ENCODE results near the gene COL5A2. TPM values are rescaled to one million over a fixed set of nuclear protein-coding genes. Genes with fewer than 3 reads are reported as not detected.
A peak's percentile ranks its signal among the peaks of the same experiment; 100 is the strongest.

The COL5A2 gene
- total RNA-seq, 1 donor from 2014 or later = 23.7 TPM

- no peaks in the 10 kb centered on the region for H3K4me1 Mint-ChIP-seq (ENCODE audit: low read depth, unreplicated experiment)
- TF ChIP-seq, protein P1, sequence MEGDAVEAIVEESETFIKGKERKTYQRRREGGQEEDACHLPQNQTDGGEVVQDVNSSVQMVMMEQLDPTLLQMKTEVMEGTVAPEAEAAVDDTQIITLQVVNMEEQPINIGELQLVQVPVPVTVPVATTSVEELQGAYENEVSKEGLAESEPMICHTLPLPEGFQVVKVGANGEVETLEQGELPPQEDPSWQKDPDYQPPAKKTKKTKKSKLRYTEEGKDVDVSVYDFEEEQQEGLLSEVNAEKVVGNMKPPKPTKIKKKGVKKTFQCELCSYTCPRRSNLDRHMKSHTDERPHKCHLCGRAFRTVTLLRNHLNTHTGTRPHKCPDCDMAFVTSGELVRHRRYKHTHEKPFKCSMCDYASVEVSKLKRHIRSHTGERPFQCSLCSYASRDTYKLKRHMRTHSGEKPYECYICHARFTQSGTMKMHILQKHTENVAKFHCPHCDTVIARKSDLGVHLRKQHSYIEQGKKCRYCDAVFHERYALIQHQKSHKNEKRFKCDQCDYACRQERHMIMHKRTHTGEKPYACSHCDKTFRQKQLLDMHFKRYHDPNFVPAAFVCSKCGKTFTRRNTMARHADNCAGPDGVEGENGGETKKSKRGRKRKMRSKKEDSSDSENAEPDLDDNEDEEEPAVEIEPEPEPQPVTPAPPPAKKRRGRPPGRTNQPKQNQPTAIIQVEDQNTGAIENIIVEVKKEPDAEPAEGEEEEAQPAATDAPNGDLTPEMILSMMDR (IDR thresholded peaks at IDR 0.05; ENCODE audit: partially characterized antibody, unreplicated experiment) = no peak
- no peak overlapping the region for H3K4me3 Mint-ChIP-seq (ENCODE audit: unreplicated experiment)
- H3K9me3 Mint-ChIP-seq (ENCODE audit: unreplicated experiment) = no peaks in the 10 kb centered on the region
- no peak for DNase-seq
- no peaks in the 10 kb centered on the region for H3K27me3 Mint-ChIP-seq (ENCODE audit: unreplicated experiment)
- H3K27ac Mint-ChIP-seq (ENCODE audit: unreplicated experiment) = no peak overlapping the region
- no peaks in the 10 kb centered on the region for H3K36me3 Mint-ChIP-seq (ENCODE audit: unreplicated experiment)
Measured at GRCh38 chr2:189037518-189037917, 142.0 kb downstream of the COL5A2 start.

DNA sequence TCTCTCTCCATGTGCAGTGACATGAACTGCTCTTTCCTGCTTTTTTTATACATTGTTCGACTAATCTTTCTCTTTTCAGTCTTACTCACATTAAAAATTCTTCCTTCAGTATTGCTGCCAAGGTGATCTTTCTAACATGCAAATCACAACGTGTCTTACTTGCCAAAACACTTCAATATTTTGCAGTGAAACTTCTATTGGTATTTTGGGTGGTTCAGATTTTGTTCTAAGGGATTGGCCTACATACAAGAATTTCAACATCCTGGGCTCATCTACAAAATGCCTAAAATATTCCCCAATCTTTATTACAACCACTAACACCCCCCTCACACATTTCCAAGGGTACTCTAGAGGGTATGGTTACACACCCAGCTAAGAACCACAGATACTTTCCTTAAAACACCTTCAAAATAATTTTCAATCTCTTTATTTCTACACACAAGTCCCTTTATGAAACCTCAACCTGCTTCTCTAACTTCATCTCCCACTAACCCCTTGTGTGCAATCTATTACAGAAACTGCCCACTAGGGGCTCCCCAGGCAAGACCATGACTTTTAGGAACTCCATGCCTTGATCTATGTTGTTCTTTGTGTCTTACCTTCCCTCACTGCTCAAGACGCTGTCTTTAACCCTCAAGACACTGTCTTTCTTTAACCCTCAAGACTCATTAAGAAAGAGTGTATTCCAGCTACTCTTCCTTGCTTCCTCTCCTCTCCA lies 154.5 kb downstream of the COL5A2 start:
- TF ChIP-seq, protein P1 (IDR thresholded peaks at IDR 0.05; ENCODE audit: partially characterized antibody, unreplicated experiment) = peak; percentile 61
- Mint-ChIP-seq H3K36me3 (ENCODE audit: unreplicated experiment) (no peaks in the 10 kb centered on the region), H3K9me3 (ENCODE audit: unreplicated experiment) (no peaks in the 10 kb centered on the region), H3K4me1 (ENCODE audit: low read depth, unreplicated experiment) (no peaks in the 10 kb centered on the region), H3K27ac (ENCODE audit: unreplicated experiment) (no peak overlapping the region), H3K27me3 (ENCODE audit: unreplicated experiment) (no peaks in the 10 kb centered on the region), H3K4me3 (ENCODE audit: unreplicated experiment) (no peak overlapping the region)
- no peak for DNase-seq

DNA sequence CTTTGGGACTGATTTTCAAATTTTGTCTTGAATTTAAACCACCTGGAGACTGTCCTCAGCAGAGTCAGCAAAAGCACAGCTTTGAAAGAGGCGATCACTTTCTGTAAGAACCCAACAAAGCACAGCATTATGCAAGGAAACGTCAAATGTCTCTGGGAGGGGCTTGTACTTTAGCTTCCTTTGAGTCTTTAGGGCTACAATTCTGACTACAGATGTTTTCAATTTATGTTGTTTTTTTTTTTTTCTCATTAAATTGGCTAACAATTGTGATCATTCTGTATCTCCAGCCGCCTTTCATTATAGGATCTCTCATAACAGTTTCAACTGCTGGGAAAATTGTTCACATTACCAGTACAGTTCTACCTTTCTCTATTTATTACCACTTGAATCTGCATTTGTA lies 157.1 kb downstream of the COL5A2 start:
- Mint-ChIP-seq H3K36me3 (ENCODE audit: unreplicated experiment) (no peaks in the 10 kb centered on the region), H3K4me3 (ENCODE audit: unreplicated experiment) (no peak overlapping the region), H3K27me3 (ENCODE audit: unreplicated experiment) (no peaks in the 10 kb centered on the region), H3K9me3 (ENCODE audit: unreplicated experiment) (peaks cover 3% of the 10 kb centered on the region), H3K4me1 (ENCODE audit: low read depth, unreplicated experiment) (no peaks in the 10 kb centered on the region), H3K27ac (ENCODE audit: unreplicated experiment) (no peak overlapping the region)
- DNase-seq = no peak
- TF ChIP-seq, protein P1 (IDR thresholded peaks at IDR 0.05; ENCODE audit: partially characterized antibody, unreplicated experiment) = no peak

- peaks cover 3% of the 10 kb centered on the region for H3K9me3 Mint-ChIP-seq (ENCODE audit: unreplicated experiment)
- no peaks in the 10 kb centered on the region for H3K36me3 Mint-ChIP-seq (ENCODE audit: unreplicated experiment)
- no peaks in the 10 kb centered on the region for H3K27me3 Mint-ChIP-seq (ENCODE audit: unreplicated experiment)
- H3K27ac Mint-ChIP-seq (ENCODE audit: unreplicated experiment) = no peak overlapping the region
- H3K4me3 Mint-ChIP-seq (ENCODE audit: unreplicated experiment) = no peak overlapping the region
- TF ChIP-seq, protein P1 (IDR thresholded peaks at IDR 0.05; ENCODE audit: partially characterized antibody, unreplicated experiment) = no peak
- DNase-seq = no peak
- no peaks in the 10 kb centered on the region for H3K4me1 Mint-ChIP-seq (ENCODE audit: low read depth, unreplicated experiment)
Measured at GRCh38 chr2:189022053-189022481, 157.5 kb downstream of the COL5A2 start.

- H3K4me1 Mint-ChIP-seq (ENCODE audit: low read depth, unreplicated experiment) = no peaks in the 10 kb centered on the region
- H3K27me3 Mint-ChIP-seq (ENCODE audit: unreplicated experiment) = no peaks in the 10 kb centered on the region
- TF ChIP-seq, protein P1 (IDR thresholded peaks at IDR 0.05; ENCODE audit: partially characterized antibody, unreplicated experiment) = no peak
- H3K9me3 Mint-ChIP-seq (ENCODE audit: unreplicated experiment) = peaks cover 3% of the 10 kb centered on the region
- no peak overlapping the region for H3K27ac Mint-ChIP-seq (ENCODE audit: unreplicated experiment)
- H3K36me3 Mint-ChIP-seq (ENCODE audit: unreplicated experiment) = no peaks in the 10 kb centered on the region
- no peak for DNase-seq
- H3K4me3 Mint-ChIP-seq (ENCODE audit: unreplicated experiment) = no peak overlapping the region
Measured at GRCh38 chr2:189020179-189020578, 159.4 kb downstream of the COL5A2 start.
